ENCODE results near the gene CA9.

CA9 gene

DNA sequence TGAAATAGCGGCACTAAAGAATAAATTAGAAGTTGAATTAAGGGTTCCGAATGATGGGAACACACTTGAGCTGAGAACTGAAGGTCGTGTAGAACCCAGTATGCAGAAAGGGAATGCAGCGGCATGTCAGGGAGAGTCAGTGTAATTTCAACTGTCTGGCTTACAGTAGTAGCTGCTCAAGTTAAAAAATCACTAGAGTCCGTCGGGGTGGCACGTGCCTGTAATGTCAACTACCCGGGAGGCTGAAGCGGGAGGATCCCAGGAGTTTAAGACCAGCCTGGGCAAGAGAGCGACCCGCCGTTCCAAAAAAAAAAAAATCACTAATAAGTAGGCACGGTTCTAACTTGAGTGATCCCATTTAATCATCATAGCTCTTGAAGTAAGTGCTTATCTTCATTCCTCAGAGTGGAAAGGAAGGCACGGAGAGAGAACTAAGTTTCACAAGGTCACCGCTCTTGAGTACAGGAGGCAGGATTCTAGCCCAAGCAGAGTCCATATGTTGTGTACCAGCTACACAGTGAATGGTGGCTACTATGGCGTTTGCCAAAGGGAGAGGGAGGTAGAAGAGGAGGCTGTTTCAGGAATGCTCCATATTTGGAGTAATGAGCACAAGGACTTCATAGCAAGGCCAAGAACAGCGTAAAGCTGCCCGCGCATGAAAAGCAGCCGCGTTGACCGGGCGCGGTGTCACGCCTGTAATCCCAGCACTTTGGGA is 16.7 kb upstream of the CA9 start:
- Histone ChIP-seq H3K9me3 (ENCODE audit: control insufficient read depth, low read length) (no peaks in the 10 kb centered on the region), H3K36me3 (ENCODE audit: control insufficient read depth, insufficient read depth, low read length) (peaks cover 3% of the 10 kb centered on the region), H3K4me3 (ENCODE audit: low read length) (peak overlapping the region; percentile 60), H3K4me1 (ENCODE audit: control insufficient read depth, insufficient read depth, low read length) (peaks cover 41% of the 10 kb centered on the region), H3K27me3 (ENCODE audit: control insufficient read depth, insufficient read depth, low read length) (no peaks in the 10 kb centered on the region), H3K9ac (ENCODE audit: low read length) (peak overlapping the region; percentile 90)

DNA sequence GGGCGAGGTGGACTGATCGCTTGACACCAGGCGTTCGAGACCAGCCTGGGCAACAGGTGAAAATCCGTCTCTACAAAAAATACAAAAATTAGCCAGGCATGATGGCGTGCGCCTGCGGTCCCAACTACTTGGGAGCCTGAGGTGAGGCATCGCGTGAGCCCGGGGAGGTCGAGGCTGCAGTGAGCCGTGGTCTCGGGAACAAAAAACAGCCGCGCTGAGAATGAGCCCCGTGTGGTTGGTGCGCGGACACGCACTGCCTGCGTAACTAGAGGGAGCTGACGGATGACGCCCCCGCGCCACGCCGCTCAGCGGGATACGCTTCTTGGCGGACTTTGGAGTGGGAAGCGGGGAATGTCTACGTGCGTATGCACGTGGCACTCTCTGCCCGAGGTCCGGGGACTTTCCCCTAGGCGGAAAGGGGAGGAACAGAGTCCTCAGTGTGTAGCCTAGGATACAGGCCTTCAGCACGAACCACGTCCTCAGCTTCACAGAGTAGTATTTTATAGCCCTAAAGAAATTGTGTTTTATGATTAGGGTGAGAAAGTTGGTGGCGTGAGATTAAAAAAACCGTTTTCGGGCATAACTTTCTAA is 16.1 kb upstream of the CA9 start, which contains the start of gene RMRP:
Gene RMRP, minus strand, starts transcription at position 474 of the 591 bp plus-strand sequence.
- Histone ChIP-seq H3K36me3 (ENCODE audit: control insufficient read depth, insufficient read depth, low read length) (peaks cover 3% of the 10 kb centered on the region), H3K27me3 (ENCODE audit: control insufficient read depth, insufficient read depth, low read length) (no peaks in the 10 kb centered on the region), H3K4me3 (ENCODE audit: low read length) (peak within 1 kb of the TSS; percentile 60), H3K9ac (ENCODE audit: low read length) (peak within 1 kb of the TSS; percentile 90), H3K9me3 (ENCODE audit: control insufficient read depth, low read length) (no peaks in the 10 kb centered on the region), H3K4me1 (ENCODE audit: control insufficient read depth, insufficient read depth, low read length) (peaks cover 41% of the 10 kb centered on the region)

DNA sequence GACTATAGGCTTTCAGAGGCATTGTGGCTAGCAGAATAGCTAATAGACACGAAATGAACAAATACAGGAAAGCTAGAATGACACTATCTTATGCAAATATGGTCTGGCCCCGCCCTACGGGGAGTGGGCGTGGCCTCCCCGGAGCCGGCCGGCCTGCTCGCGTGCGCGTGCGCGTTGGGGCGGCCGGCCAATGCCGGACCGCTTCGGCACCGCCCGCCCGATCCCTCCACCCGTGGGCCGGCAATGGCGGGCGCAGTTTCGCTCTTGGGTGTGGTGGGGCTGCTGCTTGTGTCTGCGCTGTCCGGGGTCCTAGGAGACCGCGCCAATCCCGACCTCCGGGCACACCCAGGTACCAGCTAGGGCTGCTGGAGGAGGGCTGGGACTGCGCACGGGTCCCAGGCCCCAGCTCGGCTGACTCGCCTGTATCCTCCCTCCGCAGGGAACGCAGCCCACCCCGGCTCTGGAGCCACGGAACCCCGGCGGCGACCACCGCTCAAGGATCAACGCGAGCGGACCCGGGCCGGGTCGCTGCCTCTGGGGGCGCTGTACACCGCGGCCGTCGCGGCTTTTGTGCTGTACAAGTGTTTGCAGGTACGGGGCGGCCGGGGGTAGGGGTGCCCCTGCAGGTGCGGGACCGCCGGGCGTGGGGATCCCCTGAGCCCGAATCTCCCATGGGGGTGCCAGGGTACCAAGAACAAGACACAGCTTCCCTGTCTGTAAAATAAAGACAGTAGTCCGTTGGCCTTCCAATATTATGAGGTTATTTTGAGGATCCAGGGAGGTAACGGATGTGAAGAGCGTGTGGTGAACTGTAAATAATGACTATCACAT is 15.4 kb upstream of the CA9 start, which contains the start of gene CCDC107:
Gene CCDC107, plus strand, starts transcription at position 156 of the 831 bp plus-strand sequence. Its CDS starts 88 bp downstream, at position 244.
- Histone ChIP-seq H3K4me1 (ENCODE audit: control insufficient read depth, insufficient read depth, low read length) (peaks cover 41% of the 10 kb centered on the region), H3K27me3 (ENCODE audit: control insufficient read depth, insufficient read depth, low read length) (no peaks in the 10 kb centered on the region), H3K9ac (ENCODE audit: low read length) (peak within 1 kb of the TSS; percentile 90), H3K9me3 (ENCODE audit: control insufficient read depth, low read length) (no peaks in the 10 kb centered on the region), H3K36me3 (ENCODE audit: control insufficient read depth, insufficient read depth, low read length) (peaks cover 3% of the 10 kb centered on the region), H3K4me3 (ENCODE audit: low read length) (peak within 1 kb of the TSS; percentile 60)

DNA sequence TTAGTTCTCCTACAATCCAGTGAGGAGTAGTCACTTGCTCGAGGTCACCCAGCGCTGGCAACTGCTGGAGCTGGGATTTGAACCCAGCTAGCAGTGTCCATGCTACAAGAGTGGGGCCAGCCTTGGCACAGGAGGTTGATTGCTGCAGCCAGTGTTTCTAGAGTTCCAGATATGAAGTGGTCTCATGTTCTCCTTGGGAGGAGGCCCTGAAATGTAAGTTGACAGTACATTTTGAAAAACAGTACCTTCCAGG is 14.8 kb upstream of the CA9 start:
- H3K9me3 ChIP-seq (ENCODE audit: control insufficient read depth, low read length) = no peaks in the 10 kb centered on the region
- H3K27me3 ChIP-seq (ENCODE audit: control insufficient read depth, insufficient read depth, low read length) = no peaks in the 10 kb centered on the region
- peak overlapping the region; percentile 90 for H3K9ac ChIP-seq (ENCODE audit: low read length)
- peaks cover 3% of the 10 kb centered on the region for H3K36me3 ChIP-seq (ENCODE audit: control insufficient read depth, insufficient read depth, low read length)
- H3K4me1 ChIP-seq (ENCODE audit: control insufficient read depth, insufficient read depth, low read length) = peaks cover 41% of the 10 kb centered on the region
- H3K4me3 ChIP-seq (ENCODE audit: low read length) = peak overlapping the region; percentile 60

DNA sequence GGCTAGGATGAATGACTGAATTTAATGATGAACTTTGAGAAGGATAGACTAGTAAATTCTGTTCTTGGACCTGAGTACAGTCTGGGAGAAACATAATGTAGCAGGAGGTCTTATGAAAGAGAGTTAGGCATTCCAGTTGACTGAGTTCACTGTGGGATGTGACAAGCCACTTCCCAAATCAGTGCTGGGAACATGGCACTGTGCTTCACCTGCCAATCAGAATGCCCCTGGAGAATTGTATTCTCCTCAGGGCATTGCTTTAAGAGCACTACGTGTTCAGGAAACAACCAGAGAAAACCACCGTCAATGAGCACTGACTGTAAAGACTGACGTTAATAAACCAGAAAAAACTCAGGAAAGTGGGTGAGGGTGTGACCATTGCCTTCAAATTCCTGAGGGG is 14.4 kb upstream of the CA9 start:
- peak overlapping the region; percentile 90 for H3K9ac ChIP-seq (ENCODE audit: low read length)
- H3K4me3 ChIP-seq (ENCODE audit: low read length) = peak overlapping the region; percentile 60
- H3K9me3 ChIP-seq (ENCODE audit: control insufficient read depth, low read length) = no peaks in the 10 kb centered on the region
- H3K4me1 ChIP-seq (ENCODE audit: control insufficient read depth, insufficient read depth, low read length) = peaks cover 44% of the 10 kb centered on the region
- H3K36me3 ChIP-seq (ENCODE audit: control insufficient read depth, insufficient read depth, low read length) = peaks cover 3% of the 10 kb centered on the region
- H3K27me3 ChIP-seq (ENCODE audit: control insufficient read depth, insufficient read depth, low read length) = no peaks in the 10 kb centered on the region

DNA sequence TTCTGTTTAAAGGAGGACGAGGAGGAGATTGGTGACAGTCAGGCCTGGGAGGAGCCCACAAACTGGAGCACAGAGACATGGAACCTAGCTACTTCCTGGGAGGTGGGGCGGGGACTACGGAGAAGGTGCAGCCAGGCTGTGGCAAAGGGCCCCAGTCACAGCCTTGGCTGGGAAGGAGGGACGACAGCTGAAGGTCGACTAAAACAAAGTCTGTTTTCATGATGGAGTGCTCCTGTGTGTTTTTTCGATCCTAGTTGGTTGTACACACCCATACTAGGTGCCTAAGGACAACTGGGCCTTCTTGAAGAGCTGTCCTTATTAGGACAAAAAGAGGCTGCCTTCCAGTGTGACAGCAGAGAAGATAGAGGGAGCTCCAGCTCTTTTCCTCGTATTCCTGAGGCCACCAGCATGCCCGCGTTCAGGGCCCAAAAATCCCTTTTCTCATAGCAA is 12.7 kb upstream of the CA9 start:
- H3K9ac ChIP-seq (ENCODE audit: low read length) = peak overlapping the region; percentile 54
- H3K4me1 ChIP-seq (ENCODE audit: control insufficient read depth, insufficient read depth, low read length) = peaks cover 49% of the 10 kb centered on the region

DNA sequence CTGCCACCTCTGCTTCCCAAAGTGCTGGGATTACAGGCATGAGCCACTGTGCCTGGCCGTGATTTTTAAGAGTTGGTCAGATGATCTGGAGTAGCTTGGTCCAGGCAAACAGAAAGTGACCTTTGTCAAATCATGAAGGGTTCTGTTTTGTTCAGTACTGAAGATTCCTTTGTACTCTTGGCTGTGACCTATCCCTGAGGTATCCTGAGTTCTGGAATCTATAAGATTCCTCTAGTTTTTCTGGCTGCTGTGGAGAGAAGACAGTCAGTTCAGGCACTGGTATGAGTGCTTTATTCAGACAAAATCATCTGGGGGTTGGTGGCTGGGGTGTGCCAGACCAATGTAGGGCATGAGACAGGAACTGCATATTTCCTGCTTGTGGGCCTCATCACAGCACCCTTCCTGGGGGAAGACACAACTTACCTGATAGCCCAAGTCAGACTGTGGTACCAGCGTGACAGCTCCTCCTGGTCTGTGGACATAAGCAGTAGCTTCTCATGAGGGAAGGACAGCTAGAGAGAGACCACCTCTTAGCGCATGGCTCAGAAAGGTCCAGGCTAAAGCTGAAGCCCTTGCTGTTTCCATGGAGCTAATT is 11.9 kb upstream of the CA9 start:
- Histone ChIP-seq H3K36me3 (ENCODE audit: control insufficient read depth, insufficient read depth, low read length) (peaks cover 3% of the 10 kb centered on the region), H3K4me3 (ENCODE audit: low read length) (no peak overlapping the region), H3K9me3 (ENCODE audit: control insufficient read depth, low read length) (no peaks in the 10 kb centered on the region), H3K9ac (ENCODE audit: low read length) (peak overlapping the region; percentile 44), H3K4me1 (ENCODE audit: control insufficient read depth, insufficient read depth, low read length) (peaks cover 49% of the 10 kb centered on the region), H3K27me3 (ENCODE audit: control insufficient read depth, insufficient read depth, low read length) (no peaks in the 10 kb centered on the region)

More for the DNA sequence above, 12.7 kb upstream of the CA9 start:
- Histone ChIP-seq H3K36me3 (ENCODE audit: control insufficient read depth, insufficient read depth, low read length) (peaks cover 3% of the 10 kb centered on the region), H3K4me3 (ENCODE audit: low read length) (no peak overlapping the region), H3K9me3 (ENCODE audit: control insufficient read depth, low read length) (no peaks in the 10 kb centered on the region), H3K27me3 (ENCODE audit: control insufficient read depth, insufficient read depth, low read length) (no peaks in the 10 kb centered on the region)

DNA sequence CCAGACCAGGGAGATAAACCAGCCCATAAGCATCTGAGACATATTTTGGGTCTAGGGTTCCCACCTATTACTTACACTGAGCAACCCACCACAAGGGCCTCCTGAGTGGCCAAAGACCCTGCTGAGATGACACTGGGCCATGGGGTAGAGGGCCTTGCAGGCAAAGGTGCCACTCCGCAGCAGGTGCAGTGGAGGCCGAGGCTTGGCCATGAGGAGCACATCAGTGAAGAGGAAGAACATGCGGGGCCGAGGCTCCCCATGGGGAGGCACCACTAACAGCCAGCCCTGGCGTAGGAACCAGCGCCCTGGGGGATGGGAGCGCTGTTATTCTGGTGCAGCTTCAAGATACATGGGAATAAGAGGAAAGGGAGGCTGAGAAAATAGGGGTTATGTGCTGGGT is 11.3 kb upstream of the CA9 start:
- no peak overlapping the region for H3K4me3 ChIP-seq (ENCODE audit: low read length)
- H3K27me3 ChIP-seq (ENCODE audit: control insufficient read depth, insufficient read depth, low read length) = no peaks in the 10 kb centered on the region
- H3K4me1 ChIP-seq (ENCODE audit: control insufficient read depth, insufficient read depth, low read length) = peaks cover 46% of the 10 kb centered on the region
- peaks cover 3% of the 10 kb centered on the region for H3K36me3 ChIP-seq (ENCODE audit: control insufficient read depth, insufficient read depth, low read length)
- H3K9ac ChIP-seq (ENCODE audit: low read length) = no peak overlapping the region
- no peaks in the 10 kb centered on the region for H3K9me3 ChIP-seq (ENCODE audit: control insufficient read depth, low read length)

DNA sequence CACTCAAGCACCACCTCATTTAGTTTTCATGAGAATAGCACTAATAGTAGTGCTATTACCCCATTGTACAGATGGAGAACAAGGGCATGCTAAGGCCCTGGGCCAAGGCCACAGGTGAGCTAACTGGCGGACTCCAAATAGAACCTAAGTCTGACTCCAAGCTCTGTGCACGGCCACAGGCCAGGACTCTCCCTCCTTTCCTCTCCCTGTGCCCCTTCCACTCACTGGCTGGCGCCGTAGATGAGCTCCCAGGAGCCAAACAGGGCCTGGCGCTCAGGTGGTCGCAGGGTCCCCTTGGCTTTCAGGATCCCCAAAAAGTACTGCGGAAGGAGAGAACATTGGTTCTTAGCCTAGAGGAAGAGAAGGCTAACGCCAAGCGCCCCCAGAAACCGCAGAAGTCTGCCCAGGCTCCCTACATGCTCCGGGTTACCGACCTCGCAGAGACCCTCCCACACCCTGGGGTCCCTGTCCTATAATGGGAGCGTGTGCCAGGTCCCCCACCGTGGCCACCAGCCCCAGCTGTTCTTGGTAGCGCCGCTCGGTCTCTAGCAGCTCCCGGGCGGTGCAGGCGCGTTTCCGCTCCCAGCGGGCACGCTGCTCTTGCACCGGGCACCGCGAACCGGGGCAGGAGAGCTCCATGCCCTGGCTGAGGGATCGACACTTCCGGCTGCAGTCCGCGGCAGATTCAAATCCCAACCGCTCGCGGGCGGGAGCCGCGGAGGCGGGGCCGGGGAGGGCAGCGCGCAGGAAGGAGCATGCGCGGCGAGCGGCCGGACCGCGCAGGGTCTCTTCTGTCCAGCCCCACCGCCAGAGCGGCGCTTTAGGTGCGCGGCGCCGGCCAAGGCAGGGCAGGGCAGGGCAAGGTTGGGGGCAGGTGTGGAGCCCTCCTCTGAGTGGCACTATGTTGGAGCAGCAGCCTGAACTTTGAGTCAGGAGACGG is 8.9 kb upstream of the CA9 start, which contains the start of gene ARHGEF39:
Gene ARHGEF39, minus strand, starts transcription at position 665 of the 940 bp plus-strand sequence. Its CDS starts 26 bp downstream, at position 639.
- Histone ChIP-seq H3K27me3 (ENCODE audit: control insufficient read depth, insufficient read depth, low read length) (no peaks in the 10 kb centered on the region), H3K4me3 (ENCODE audit: low read length) (peak within 1 kb of the TSS; percentile 21), H3K9me3 (ENCODE audit: control insufficient read depth, low read length) (no peaks in the 10 kb centered on the region), H3K4me1 (ENCODE audit: control insufficient read depth, insufficient read depth, low read length) (peaks cover 54% of the 10 kb centered on the region), H3K9ac (ENCODE audit: low read length) (peak within 1 kb of the TSS; percentile 57), H3K36me3 (ENCODE audit: control insufficient read depth, insufficient read depth, low read length) (peaks cover 3% of the 10 kb centered on the region)

DNA sequence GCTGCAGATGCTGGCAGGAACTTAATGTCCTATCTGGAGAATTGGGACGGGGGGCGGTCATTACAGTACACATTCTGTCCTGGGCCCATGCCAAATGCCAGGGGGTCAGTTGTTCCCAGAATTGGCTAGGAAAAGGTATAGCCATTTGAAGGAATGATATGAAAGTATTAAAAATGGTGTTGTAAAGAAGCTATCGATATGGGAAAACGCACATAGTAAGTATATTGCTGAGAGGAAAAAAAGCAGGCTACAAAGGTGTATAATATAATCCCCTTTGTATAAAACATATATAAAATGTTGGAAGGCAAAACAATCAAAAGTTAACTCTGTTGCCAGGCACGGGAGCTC is 8.3 kb upstream of the CA9 start:
- Histone ChIP-seq H3K9ac (ENCODE audit: low read length) (peak overlapping the region; percentile 57), H3K4me1 (ENCODE audit: control insufficient read depth, insufficient read depth, low read length) (peaks cover 54% of the 10 kb centered on the region), H3K4me3 (ENCODE audit: low read length) (no peak overlapping the region), H3K9me3 (ENCODE audit: control insufficient read depth, low read length) (no peaks in the 10 kb centered on the region), H3K27me3 (ENCODE audit: control insufficient read depth, insufficient read depth, low read length) (no peaks in the 10 kb centered on the region), H3K36me3 (ENCODE audit: control insufficient read depth, insufficient read depth, low read length) (peaks cover under 1% of the 10 kb centered on the region)

DNA sequence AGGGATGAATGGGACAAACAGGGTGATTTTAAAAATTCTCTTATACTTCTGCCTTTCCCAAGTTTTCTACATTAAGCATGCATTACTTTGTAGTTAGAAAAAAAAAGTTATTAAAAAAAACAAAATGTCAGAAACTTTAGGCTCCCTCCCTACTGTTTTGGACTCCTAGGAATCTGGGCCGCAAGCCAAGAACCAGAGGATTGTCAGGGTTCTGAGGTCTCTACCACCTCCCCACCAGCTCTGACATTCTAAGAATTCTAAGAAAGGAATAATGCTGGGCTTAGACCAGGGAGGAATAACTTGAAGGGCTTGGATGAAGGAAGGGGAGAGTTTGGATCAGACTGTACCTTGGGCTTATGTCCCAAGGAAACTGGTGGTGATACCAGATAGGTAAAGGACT is 7.7 kb upstream of the CA9 start:
- H3K9ac ChIP-seq (ENCODE audit: low read length) = no peak overlapping the region
- H3K9me3 ChIP-seq (ENCODE audit: control insufficient read depth, low read length) = no peaks in the 10 kb centered on the region
- H3K4me1 ChIP-seq (ENCODE audit: control insufficient read depth, insufficient read depth, low read length) = peaks cover 50% of the 10 kb centered on the region
- no peaks in the 10 kb centered on the region for H3K27me3 ChIP-seq (ENCODE audit: control insufficient read depth, insufficient read depth, low read length)
- H3K4me3 ChIP-seq (ENCODE audit: low read length) = no peak overlapping the region
- H3K36me3 ChIP-seq (ENCODE audit: control insufficient read depth, insufficient read depth, low read length) = no peaks in the 10 kb centered on the region
